Keratinocyte (primary cell): ENCODE data around the gene NAMPT. TPM values are rescaled to one million over a fixed set of nuclear protein-coding genes. Genes with fewer than 3 reads are reported as not detected.

ENCODE experiments used
- DNase-seq: peaks from one replicate; pipeline ENCODE4 v3.0.0-alpha.2; 2011; ENCODE audit warnings: low read depth, missing footprints, low spot score
- FAIRE-seq: peaks from 2 replicates; lab custom pipeline; 2011; peaks lifted over from hg19 to GRCh38; lab: Jason Lieb, UNC
- H2AFZ ChIP-seq: 2 replicates; pipeline ENCODE4 v1.6.0; 2012; ENCODE audit warnings: low read length, control low read depth, inconsistent platforms; ENCODE audit not compliant: control insufficient read depth
- H3K27ac ChIP-seq: 2 replicates; pipeline ENCODE4 v1.5.1; 2011; ENCODE audit warnings: low read length; ENCODE audit not compliant: control insufficient read depth, insufficient read depth
- H3K27me3 ChIP-seq: 3 replicates; pipeline ENCODE4 v1.6.0; 2011; ENCODE audit warnings: low read length; ENCODE audit not compliant: control insufficient read depth, insufficient read depth; ENCODE audit errors: extremely low read depth
- H3K36me3 ChIP-seq, 2 experiments: 2 replicates in 1 of 2; 3 replicates in 1 of 2; pipeline ENCODE4 v1.5.1; 2011; ENCODE audit warnings: low read length in 2 of 2, mild to moderate bottlenecking in 1 of 2; ENCODE audit not compliant: control insufficient read depth in 2 of 2, insufficient read depth in 2 of 2; ENCODE audit errors: extremely low read depth in 1 of 2
- H3K4me1 ChIP-seq: 3 replicates; pipeline ENCODE4 v1.5.1; 2011; ENCODE audit warnings: low read length; ENCODE audit not compliant: control insufficient read depth, insufficient read depth; ENCODE audit errors: extremely low read depth
- H3K4me2 ChIP-seq: 3 replicates; pipeline ENCODE4 v1.6.0; 2011; ENCODE audit warnings: low read depth, low read length; ENCODE audit not compliant: control insufficient read depth, insufficient read depth; ENCODE audit errors: extremely low read depth
- H3K4me3 ChIP-seq, 3 experiments: fragments of 200-600 bp in 1 of 3; sonication (generic) in 1 of 3; 2 replicates in 2 of 3; 3 replicates in 1 of 3; pipeline ENCODE4 v1.5.1; 2011 to 2016; ENCODE audit warnings: low read length in 3 of 3, mild to moderate bottlenecking in 3 of 3, control low read depth in 2 of 3, inconsistent platforms in 1 of 3, low read depth in 1 of 3, mixed read lengths in 1 of 3, mixed run types in 1 of 3, moderate library complexity in 1 of 3; ENCODE audit not compliant: control insufficient read depth in 2 of 3, insufficient read depth in 2 of 3; ENCODE audit errors: extremely low read depth in 1 of 3
- H3K79me2 ChIP-seq: 2 replicates; pipeline ENCODE4 v1.6.0; 2012; ENCODE audit warnings: low read length; ENCODE audit not compliant: control insufficient read depth, insufficient read depth
- H3K9ac ChIP-seq: 3 replicates; pipeline ENCODE4 v1.6.0; 2011; ENCODE audit warnings: low read length; ENCODE audit not compliant: control insufficient read depth, insufficient read depth; ENCODE audit errors: extremely low read depth
- H3K9me1 ChIP-seq: 3 replicates; pipeline ENCODE4 v1.6.0; 2011; ENCODE audit warnings: low read length; ENCODE audit not compliant: control insufficient read depth, insufficient read depth; ENCODE audit errors: extremely low read depth
- H3K9me3 ChIP-seq: 2 replicates; pipeline ENCODE4 v1.5.1; 2012; ENCODE audit warnings: low read depth, low read length; ENCODE audit not compliant: control insufficient read depth
- H4K20me1 ChIP-seq: 3 replicates; pipeline ENCODE4 v1.6.0; 2011; ENCODE audit warnings: low read length; ENCODE audit not compliant: control insufficient read depth, insufficient read depth; ENCODE audit errors: extremely low read depth
- CTCF ChIP-seq, 3 experiments: IDR thresholded peaks in 1 of 3; conservative IDR thresholded peaks in 1 of 3; optimal IDR thresholded peaks in 1 of 3; 2 replicates in 2 of 3; 3 replicates in 1 of 3; pipeline versions ENCODE3 to v1.5.1; 2011; ENCODE audit warnings: low read length in 3 of 3, mild to moderate bottlenecking in 3 of 3, moderate library complexity in 2 of 3, control low read depth in 1 of 3, inconsistent platforms in 1 of 3; ENCODE audit not compliant: insufficient read depth in 2 of 3; ENCODE audit errors: extremely low read depth in 1 of 3
- EZH2 ChIP-seq: IDR thresholded peaks from one replicate; pipeline ENCODE4 v1.6.1; 2012; ENCODE audit warnings: inconsistent platforms, mild to moderate bottlenecking, low read length, moderate library complexity
- dilution Hi-C: fragments of 300-500 bp; cut with MboI; formaldehyde crosslinking; loops from one replicate; pipeline ENCODE4 v1.7.0; 2020; ENCODE audit warnings: low sequenced_read_pairs; ENCODE audit not compliant: extremely low pct_ligation_motif_present
- polyA plus RNA-seq, 5 experiments: library from polyadenylated mRNA; depleted of rRNA in 3 of 5; stranded (reverse) in 3 of 5; stranded (forward) in 1 of 5; unstranded in 1 of 5; fragments of >200 nt; gene quantifications; 1 replicate in 1 of 5; 2 replicates in 3 of 5; 3 replicates in 1 of 5; pipeline versions ENCODE4 v1.2.1 to v1.2.3, GENCODE V29; 2011 to 2012; ENCODE audit warnings: missing spikeins in 2 of 5, low read depth in 1 of 5, low replicate concordance in 1 of 5

Gene NAMPT
- polyA plus RNA-seq, 1 donor (not counting 4 experiments of a cell fraction or from before 2014, with no cell fraction given), result 94.2 TPM

- no peaks in the 10 kb centered on the region for H3K79me2 ChIP-seq
- no peaks in the 10 kb centered on the region for H3K27me3 ChIP-seq
- DNase-seq, result no peak
- H2AFZ ChIP-seq, result no peak overlapping the region
- no peak overlapping the region for H3K9ac ChIP-seq
- TF ChIP-seq CTCF (optimal IDR thresholded peaks at IDR 0.05 in 1 of 3, IDR thresholded peaks at IDR 0.05 in 1 of 3, conservative IDR thresholded peaks at IDR 0.05 in 1 of 3; ENCODE audit: extremely low read depth in 1 of 3, insufficient read depth in 2 of 3, low read length in 3 of 3), result no peak
- no peaks in the 10 kb centered on the region for H3K9me3 ChIP-seq
- no peak overlapping the region for H3K4me3 ChIP-seq
- H3K27ac ChIP-seq, result no peak overlapping the region
- no peak for FAIRE-seq
- dilution Hi-C loops, result no loop called here
- H3K36me3 ChIP-seq, result no peaks in the 10 kb centered on the region
- H3K9me1 ChIP-seq, result no peaks in the 10 kb centered on the region
- H3K4me2 ChIP-seq, result no peak overlapping the region
- no peaks in the 10 kb centered on the region for H4K20me1 ChIP-seq
- peaks cover 13% of the 10 kb centered on the region for H3K4me1 ChIP-seq
Measured at GRCh38 chr7:106203473-106203872, 81.3 kb downstream of the NAMPT start.

- Histone ChIP-seq H3K36me3 (no peaks in the 10 kb centered on the region), H3K9me1 (no peaks in the 10 kb centered on the region), H3K27ac (no peak overlapping the region), H3K4me1 (peaks cover 8% of the 10 kb centered on the region), H3K9me3 (no peaks in the 10 kb centered on the region), H3K9ac (no peak overlapping the region), H4K20me1 (no peaks in the 10 kb centered on the region), H3K79me2 (no peaks in the 10 kb centered on the region), H2AFZ (no peak overlapping the region), H3K4me2 (no peak overlapping the region), H3K4me3 (no peak overlapping the region), H3K27me3 (no peaks in the 10 kb centered on the region)
- TF ChIP-seq EZH2, result no peak
- TF ChIP-seq CTCF (optimal IDR thresholded peaks at IDR 0.05 in 1 of 3, IDR thresholded peaks at IDR 0.05 in 1 of 3, conservative IDR thresholded peaks at IDR 0.05 in 1 of 3; ENCODE audit: extremely low read depth in 1 of 3, insufficient read depth in 2 of 3, low read length in 3 of 3), result no peak
- dilution Hi-C loops, result no loop called here
- DNase-seq (no peak), FAIRE-seq (no peak)
Measured at GRCh38 chr7:106201164-106201563, 83.6 kb downstream of the NAMPT start.
